GM23338 (cell line): ENCODE data around the gene RNU6-9. TPM values are rescaled to one million over a fixed set of nuclear protein-coding genes. Genes with fewer than 3 reads are reported as not detected.
"Not testable (repeated sequence)": the region's sequence is repeated elsewhere in the genome, so short reads cannot be mapped to it uniquely, and the experiment has no call there.

Experiments
- ATAC-seq: fragments of 200-7000 bp; cut with Tn5 transposase; 3 replicates; pipeline ENCODE4 v1.9.1; 2020
- DNase-seq: peaks from one replicate; pipeline ENCODE4 v3.0.0-alpha.2; 2015; ENCODE audit warnings: low spot score
- H2AFZ ChIP-seq: fragments of 200-600 bp; sonication (generic); 2 replicates; pipeline ENCODE4 v1.8.0; 2016; ENCODE audit warnings: antibody characterized with exemption, mild to moderate bottlenecking, moderate library complexity
- H3F3A ChIP-seq: fragments of 200-600 bp; sonication (generic); replicated peaks from 2 replicates; pipeline ENCODE4 v1.8.0; 2017; ENCODE audit warnings: antibody characterized with exemption, mixed run types, low read depth
- H3K27ac ChIP-seq: fragments of 200-600 bp; sonication (generic); 2 replicates; pipeline ENCODE4 v1.6.1; 2016; ENCODE audit warnings: low read depth
- H3K27me3 ChIP-seq: fragments of 200-600 bp; sonication (generic); 2 replicates; pipeline ENCODE4 v1.8.0; 2016; ENCODE audit warnings: mild to moderate bottlenecking, mixed run types, moderate library complexity; ENCODE audit not compliant: insufficient read depth
- H3K36me3 ChIP-seq: fragments of 200-600 bp; sonication (generic); 2 replicates; pipeline ENCODE4 v1.8.0; 2016; ENCODE audit warnings: mild to moderate bottlenecking; ENCODE audit not compliant: insufficient read depth
- H3K4me1 ChIP-seq: fragments of 200-600 bp; sonication (generic); 2 replicates; pipeline ENCODE4 v1.8.0; 2016; ENCODE audit warnings: mild to moderate bottlenecking, moderate library complexity; ENCODE audit not compliant: insufficient read depth
- H3K4me2 ChIP-seq: fragments of 200-600 bp; sonication (generic); 2 replicates; pipeline ENCODE4 v1.7.1; 2017; ENCODE audit warnings: mixed run types
- H3K4me3 ChIP-seq: fragments of 200-600 bp; sonication (generic); 2 replicates; pipeline ENCODE4 v1.6.1; 2016; ENCODE audit warnings: mixed run types
- H3K79me2 ChIP-seq: fragments of 200-600 bp; sonication (generic); replicated peaks from 2 replicates; pipeline ENCODE4 v1.8.0; 2017; ENCODE audit warnings: mild to moderate bottlenecking; ENCODE audit not compliant: insufficient read depth
- H3K9me2 ChIP-seq: fragments of 200-600 bp; sonication (generic); 2 replicates; pipeline ENCODE4 v1.8.0; 2017; ENCODE audit not compliant: insufficient read depth
- H4K20me1 ChIP-seq: fragments of 200-600 bp; sonication (generic); replicated peaks from 2 replicates; pipeline ENCODE4 v1.8.0; 2017; ENCODE audit warnings: mild to moderate bottlenecking; ENCODE audit not compliant: insufficient read depth
- H3K27ac Mint-ChIP-seq: 2 replicates; pipeline ENCODE4 v1.8.0; 2020; ENCODE audit warnings: inconsistent platforms, mild to moderate bottlenecking, moderate library complexity, mixed read lengths
- H3K27me3 Mint-ChIP-seq: 3 replicates; pipeline ENCODE4 v1.8.0; 2022; ENCODE audit warnings: low read depth, mild to moderate bottlenecking, moderate library complexity, mixed read lengths, inconsistent platforms; ENCODE audit not compliant: insufficient read depth, poor library complexity
- H3K36me3 Mint-ChIP-seq: 3 replicates; pipeline ENCODE4 v1.8.0; 2021; ENCODE audit warnings: low read depth, mild to moderate bottlenecking, inconsistent platforms, moderate library complexity, mixed read lengths
- H3K4me1 Mint-ChIP-seq: 3 replicates; pipeline ENCODE4 v1.8.0; 2020; ENCODE audit warnings: mild to moderate bottlenecking, inconsistent platforms, mixed read lengths
- H3K4me3 Mint-ChIP-seq: 3 replicates; pipeline ENCODE4 v1.8.0; 2021; ENCODE audit warnings: moderate library complexity, mild to moderate bottlenecking, inconsistent platforms, mixed read lengths
- H3K9me3 Mint-ChIP-seq: 3 replicates; pipeline ENCODE4 v1.8.0; 2020; ENCODE audit warnings: moderate library complexity, mild to moderate bottlenecking, inconsistent platforms, mixed read lengths
- NANOG ChIP-seq: IDR thresholded peaks from 2 replicates; pipeline ENCODE4 v1.6.1; 2016; ENCODE audit warnings: antibody characterized with exemption, borderline replicate concordance
- POLR2AphosphoS5 ChIP-seq: IDR thresholded peaks from 2 replicates; pipeline ENCODE4 v1.6.1; 2016; ENCODE audit warnings: antibody characterized with exemption, low read depth
- STAT1 ChIP-seq: IDR thresholded peaks from one replicate; pipeline ENCODE4 v1.6.1; 2016; ENCODE audit warnings: antibody characterized with exemption; ENCODE audit not compliant: unreplicated experiment
- ZNF331 ChIP-seq: fragments of 250-450 bp; sonication (Bioruptor Pico); IDR thresholded peaks from 2 replicates; pipeline ENCODE4 v1.5.0; 2020; ENCODE audit warnings: low read depth, mild to moderate bottlenecking, moderate library complexity
- polyA plus RNA-seq: library from polyadenylated mRNA; unstranded; fragments of >200 nt; fragmentation: Nextera tagmentation; extraction: Ambion mirVana; gene quantifications from 2 replicates; pipeline ENCODE4 v1.2.1, GENCODE V29; 2016
- total RNA-seq: library from RNA; depleted of rRNA; stranded (reverse); fragments of >200 nt; shearing (Covaris generic); gene quantifications from 2 replicates; pipeline ENCODE4 v1.2.3, GENCODE V29; 2014
- TF ChIP-seq, protein P1 (sequence below): IDR thresholded peaks from 2 replicates; pipeline ENCODE4 v1.6.1; 2016; ENCODE audit warnings: antibody characterized with exemption
- TF ChIP-seq, protein P2 (sequence below): fragments of 250-450 bp; sonication (Bioruptor Pico); IDR thresholded peaks from 2 replicates; pipeline ENCODE4 v1.5.0; 2020; ENCODE audit warnings: mild to moderate bottlenecking, moderate library complexity

The RNU6-9 gene
- total and polyA plus RNA-seq, 2 experiments from 2014 or later: not detected

DNA sequence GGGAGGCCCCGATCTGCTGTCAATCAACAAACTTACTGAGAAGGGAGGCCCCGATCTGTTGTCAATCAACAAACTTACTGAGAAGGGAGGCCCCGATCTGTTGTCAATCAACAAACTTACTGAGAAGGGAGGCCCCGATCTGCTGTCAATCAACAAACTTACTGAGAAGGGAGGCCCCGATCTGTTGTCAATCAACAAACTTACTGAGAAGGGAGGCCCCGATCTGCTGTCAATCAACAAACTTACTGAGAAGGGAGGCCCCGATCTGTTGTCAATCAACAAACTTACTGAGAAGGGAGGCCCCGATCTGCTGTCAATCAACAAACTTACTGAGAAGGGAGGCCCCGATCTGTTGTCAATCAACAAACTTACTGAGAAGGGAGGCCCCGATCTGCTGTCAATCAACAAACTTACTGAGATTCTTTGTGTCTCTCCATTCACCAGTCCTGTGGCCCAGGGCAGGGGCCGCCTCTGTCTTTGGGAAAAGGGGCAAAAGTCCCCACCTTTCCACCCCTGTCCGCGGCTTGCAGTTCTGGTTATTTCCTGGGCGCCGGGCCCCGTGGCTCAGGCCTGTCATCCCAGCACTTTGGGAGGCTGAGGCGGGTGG is 39.6 kb upstream of the RNU6-9 start:
- H2AFZ ChIP-seq, H3K9me3 Mint-ChIP-seq, H3K27me3 Mint-ChIP-seq, H3K4me2 ChIP-seq, H3K27ac ChIP-seq, H3K4me1 ChIP-seq, H3K4me3 ChIP-seq, ATAC-seq, H4K20me1 ChIP-seq, H3K36me3 ChIP-seq, H3K4me3 Mint-ChIP-seq, DNase-seq, H3K36me3 Mint-ChIP-seq, H3K79me2 ChIP-seq, H3K9me2 ChIP-seq, H3K27ac Mint-ChIP-seq, H3K4me1 Mint-ChIP-seq, H3K27me3 ChIP-seq: not testable (repeated sequence)
- peaks cover 10% of the 10 kb centered on the region; the same call in 1 of the 2 replicates for H3F3A ChIP-seq

DNA sequence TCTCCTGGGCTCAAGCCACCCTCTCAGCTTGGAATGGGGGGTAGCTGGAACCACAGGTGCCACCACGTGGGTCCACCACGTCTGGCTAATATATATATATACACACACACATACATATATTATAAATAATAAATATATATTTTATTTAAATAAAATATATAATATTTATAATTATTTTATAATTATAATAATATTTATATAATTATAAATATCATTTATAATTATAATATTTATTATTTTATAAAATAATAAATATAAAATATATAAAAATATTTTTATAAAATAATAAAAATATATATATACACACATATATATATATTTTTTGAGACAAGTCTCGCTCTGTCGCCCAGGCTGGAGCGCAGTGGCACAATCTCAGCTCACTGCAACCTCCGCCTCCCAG is 38.7 kb upstream of the RNU6-9 start:
- H3K4me3 ChIP-seq: no peak overlapping the region
- H3K9me3 Mint-ChIP-seq: no peaks in the 10 kb centered on the region; the same call in 2 of the 3 replicates
- H3K36me3 ChIP-seq: no peaks in the 10 kb centered on the region
- H3K4me1 ChIP-seq: no peaks in the 10 kb centered on the region
- peaks cover 11% of the 10 kb centered on the region; the same call in 1 of the 2 replicates for H3F3A ChIP-seq
- no peak for DNase-seq
- no peak overlapping the region for H3K4me3 Mint-ChIP-seq
- ATAC-seq: no peak
- H3K27me3 ChIP-seq: peaks cover 10% of the 10 kb centered on the region
- no peak overlapping the region for H3K4me2 ChIP-seq
- H2AFZ ChIP-seq: no peak overlapping the region
- H3K27ac Mint-ChIP-seq: no peak overlapping the region
- H3K36me3 Mint-ChIP-seq: no peaks in the 10 kb centered on the region
- no peak overlapping the region for H3K27ac ChIP-seq
- H3K4me1 Mint-ChIP-seq: no peaks in the 10 kb centered on the region
- TF ChIP-seq POLR2AphosphoS5 (no peak), ZNF331 (no peak), STAT1 (no peak)
- TF ChIP-seq, protein P1, sequence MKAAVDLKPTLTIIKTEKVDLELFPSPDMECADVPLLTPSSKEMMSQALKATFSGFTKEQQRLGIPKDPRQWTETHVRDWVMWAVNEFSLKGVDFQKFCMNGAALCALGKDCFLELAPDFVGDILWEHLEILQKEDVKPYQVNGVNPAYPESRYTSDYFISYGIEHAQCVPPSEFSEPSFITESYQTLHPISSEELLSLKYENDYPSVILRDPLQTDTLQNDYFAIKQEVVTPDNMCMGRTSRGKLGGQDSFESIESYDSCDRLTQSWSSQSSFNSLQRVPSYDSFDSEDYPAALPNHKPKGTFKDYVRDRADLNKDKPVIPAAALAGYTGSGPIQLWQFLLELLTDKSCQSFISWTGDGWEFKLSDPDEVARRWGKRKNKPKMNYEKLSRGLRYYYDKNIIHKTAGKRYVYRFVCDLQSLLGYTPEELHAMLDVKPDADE: no peak
- H3K79me2 ChIP-seq: no peaks in the 10 kb centered on the region
- H4K20me1 ChIP-seq: no peaks in the 10 kb centered on the region; the same call in 1 of the 2 replicates
- peaks cover 6% of the 10 kb centered on the region for H3K27me3 Mint-ChIP-seq
- H3K9me2 ChIP-seq: no peaks in the 10 kb centered on the region

DNA sequence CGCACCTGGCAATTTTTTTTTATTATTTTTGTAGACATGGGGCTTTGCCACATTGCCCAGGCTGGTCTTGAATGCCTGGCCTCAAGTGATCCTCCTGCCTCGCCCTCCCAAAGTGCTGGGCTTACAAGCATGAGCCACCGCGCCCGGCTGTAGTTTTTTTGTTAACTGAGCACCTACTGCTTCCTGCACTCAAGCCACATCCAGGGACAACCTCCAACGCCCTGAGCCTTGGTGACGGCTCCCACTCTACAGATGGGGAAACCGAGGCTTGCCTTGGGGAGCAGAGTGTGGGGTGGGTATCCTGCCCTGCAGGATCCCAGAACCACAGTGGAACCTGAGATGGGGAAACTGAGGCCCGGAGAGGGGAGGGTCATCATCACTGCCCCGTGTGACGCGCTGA is 38.1 kb upstream of the RNU6-9 start:
- Mint-ChIP-seq H3K9me3 (no peaks in the 10 kb centered on the region; the same call in 2 of the 3 replicates), H3K4me1 (no peaks in the 10 kb centered on the region), H3K36me3 (no peaks in the 10 kb centered on the region), H3K4me3 (no peak overlapping the region), H3K27me3 (peaks cover 12% of the 10 kb centered on the region), H3K27ac (no peak overlapping the region)
- Histone ChIP-seq H2AFZ (no peak overlapping the region), H3F3A (peaks cover 15% of the 10 kb centered on the region; the same call in 1 of the 2 replicates), H3K36me3 (no peaks in the 10 kb centered on the region), H3K4me2 (no peak overlapping the region), H3K27me3 (peaks cover 16% of the 10 kb centered on the region), H3K4me1 (no peaks in the 10 kb centered on the region), H3K27ac (no peak overlapping the region), H3K4me3 (no peak overlapping the region), H3K9me2 (no peaks in the 10 kb centered on the region), H3K79me2 (no peaks in the 10 kb centered on the region), H4K20me1 (no peaks in the 10 kb centered on the region; the same call in 1 of the 2 replicates)
- no peak for ATAC-seq
- no peak for DNase-seq
- TF ChIP-seq, protein P2, sequence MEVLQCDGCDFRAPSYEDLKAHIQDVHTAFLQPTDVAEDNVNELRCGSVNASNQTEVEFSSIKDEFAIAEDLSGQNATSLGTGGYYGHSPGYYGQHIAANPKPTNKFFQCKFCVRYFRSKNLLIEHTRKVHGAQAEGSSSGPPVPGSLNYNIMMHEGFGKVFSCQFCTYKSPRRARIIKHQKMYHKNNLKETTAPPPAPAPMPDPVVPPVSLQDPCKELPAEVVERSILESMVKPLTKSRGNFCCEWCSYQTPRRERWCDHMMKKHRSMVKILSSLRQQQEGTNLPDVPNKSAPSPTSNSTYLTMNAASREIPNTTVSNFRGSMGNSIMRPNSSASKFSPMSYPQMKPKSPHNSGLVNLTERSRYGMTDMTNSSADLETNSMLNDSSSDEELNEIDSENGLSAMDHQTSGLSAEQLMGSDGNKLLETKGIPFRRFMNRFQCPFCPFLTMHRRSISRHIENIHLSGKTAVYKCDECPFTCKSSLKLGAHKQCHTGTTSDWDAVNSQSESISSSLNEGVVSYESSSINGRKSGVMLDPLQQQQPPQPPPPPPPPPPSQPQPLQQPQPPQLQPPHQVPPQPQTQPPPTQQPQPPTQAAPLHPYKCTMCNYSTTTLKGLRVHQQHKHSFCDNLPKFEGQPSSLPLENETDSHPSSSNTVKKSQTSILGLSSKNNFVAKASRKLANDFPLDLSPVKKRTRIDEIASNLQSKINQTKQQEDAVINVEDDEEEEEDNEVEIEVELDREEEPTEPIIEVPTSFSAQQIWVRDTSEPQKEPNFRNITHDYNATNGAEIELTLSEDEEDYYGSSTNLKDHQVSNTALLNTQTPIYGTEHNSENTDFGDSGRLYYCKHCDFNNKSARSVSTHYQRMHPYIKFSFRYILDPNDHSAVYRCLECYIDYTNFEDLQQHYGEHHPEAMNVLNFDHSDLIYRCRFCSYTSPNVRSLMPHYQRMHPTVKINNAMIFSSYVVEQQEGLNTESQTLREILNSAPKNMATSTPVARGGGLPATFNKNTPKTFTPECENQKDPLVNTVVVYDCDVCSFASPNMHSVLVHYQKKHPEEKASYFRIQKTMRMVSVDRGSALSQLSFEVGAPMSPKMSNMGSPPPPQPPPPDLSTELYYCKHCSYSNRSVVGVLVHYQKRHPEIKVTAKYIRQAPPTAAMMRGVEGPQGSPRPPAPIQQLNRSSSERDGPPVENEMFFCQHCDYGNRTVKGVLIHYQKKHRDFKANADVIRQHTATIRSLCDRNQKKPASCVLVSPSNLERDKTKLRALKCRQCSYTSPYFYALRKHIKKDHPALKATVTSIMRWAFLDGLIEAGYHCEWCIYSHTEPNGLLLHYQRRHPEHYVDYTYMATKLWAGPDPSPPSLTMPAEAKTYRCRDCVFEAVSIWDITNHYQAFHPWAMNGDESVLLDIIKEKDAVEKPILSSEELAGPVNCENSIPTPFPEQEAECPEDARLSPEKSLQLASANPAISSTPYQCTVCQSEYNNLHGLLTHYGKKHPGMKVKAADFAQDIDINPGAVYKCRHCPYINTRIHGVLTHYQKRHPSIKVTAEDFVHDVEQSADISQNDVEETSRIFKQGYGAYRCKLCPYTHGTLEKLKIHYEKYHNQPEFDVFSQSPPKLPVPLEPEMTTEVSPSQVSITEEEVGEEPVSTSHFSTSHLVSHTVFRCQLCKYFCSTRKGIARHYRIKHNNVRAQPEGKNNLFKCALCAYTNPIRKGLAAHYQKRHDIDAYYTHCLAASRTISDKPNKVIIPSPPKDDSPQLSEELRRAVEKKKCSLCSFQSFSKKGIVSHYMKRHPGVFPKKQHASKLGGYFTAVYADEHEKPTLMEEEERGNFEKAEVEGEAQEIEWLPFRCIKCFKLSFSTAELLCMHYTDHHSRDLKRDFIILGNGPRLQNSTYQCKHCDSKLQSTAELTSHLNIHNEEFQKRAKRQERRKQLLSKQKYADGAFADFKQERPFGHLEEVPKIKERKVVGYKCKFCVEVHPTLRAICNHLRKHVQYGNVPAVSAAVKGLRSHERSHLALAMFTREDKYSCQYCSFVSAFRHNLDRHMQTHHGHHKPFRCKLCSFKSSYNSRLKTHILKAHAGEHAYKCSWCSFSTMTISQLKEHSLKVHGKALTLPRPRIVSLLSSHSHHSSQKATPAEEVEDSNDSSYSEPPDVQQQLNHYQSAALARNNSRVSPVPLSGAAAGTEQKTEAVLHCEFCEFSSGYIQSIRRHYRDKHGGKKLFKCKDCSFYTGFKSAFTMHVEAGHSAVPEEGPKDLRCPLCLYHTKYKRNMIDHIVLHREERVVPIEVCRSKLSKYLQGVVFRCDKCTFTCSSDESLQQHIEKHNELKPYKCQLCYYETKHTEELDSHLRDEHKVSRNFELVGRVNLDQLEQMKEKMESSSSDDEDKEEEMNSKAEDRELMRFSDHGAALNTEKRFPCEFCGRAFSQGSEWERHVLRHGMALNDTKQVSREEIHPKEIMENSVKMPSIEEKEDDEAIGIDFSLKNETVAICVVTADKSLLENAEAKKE (CRISPR knock-in tag): no peak
- TF ChIP-seq NANOG (no peak), STAT1 (no peak)
- TF ChIP-seq, protein P1: no peak
